CD14-positive monocyte (primary cell): ENCODE measurements around the gene DRAP1. TPM values are rescaled to one million over a fixed set of nuclear protein-coding genes. Genes with fewer than 3 reads are reported as not detected.

ENCODE experiments used
- DNase-seq, 3 donors: peaks; one replicate each; pipeline ENCODE4 v3.0.0-alpha.2; 2011 to 2022
- H2AFZ ChIP-seq: 2 replicates; pipeline ENCODE4 v1.6.0; 2012; ENCODE audit warnings: mild to moderate bottlenecking, low read depth, low read length, inconsistent platforms; ENCODE audit not compliant: insufficient read depth, poor library complexity, severe bottlenecking
- H3K27ac ChIP-seq, 2 donors: 1 replicate in 1 of 2; 2 replicates in 1 of 2; pipeline ENCODE4 v1.5.1; 2012 to 2013; ENCODE audit warnings: low read length in 2 of 2, control low read depth in 1 of 2, inconsistent platforms in 1 of 2, low read depth in 1 of 2, mild to moderate bottlenecking in 1 of 2
- H3K27me3 ChIP-seq, 2 donors: one replicate each; pipeline versions ENCODE4 v1.6.0 to v1.6.1; 2011 to 2013; ENCODE audit warnings: low read length in 2 of 2; ENCODE audit not compliant: control insufficient read depth in 2 of 2, insufficient read depth in 2 of 2
- H3K36me3 ChIP-seq, 2 donors: replicated peaks in 1 of 2; 1 replicate in 1 of 2; 2 replicates in 1 of 2; pipeline versions ENCODE4 v1.5.1 to v1.6.1; 2012 to 2013; ENCODE audit warnings: low read length in 2 of 2, control low read depth in 1 of 2, inconsistent platforms in 1 of 2, mild to moderate bottlenecking in 1 of 2; ENCODE audit not compliant: insufficient read depth in 2 of 2, control insufficient read depth in 1 of 2
- H3K4me1 ChIP-seq, 2 donors: 1 replicate in 1 of 2; 2 replicates in 1 of 2; pipeline versions ENCODE4 v1.5.1 to v1.6.1; 2012 to 2013; ENCODE audit warnings: low read length in 2 of 2, control low read depth in 1 of 2, inconsistent platforms in 1 of 2, mild to moderate bottlenecking in 1 of 2, moderate library complexity in 1 of 2; ENCODE audit not compliant: insufficient read depth in 2 of 2, control insufficient read depth in 1 of 2
- H3K4me2 ChIP-seq: replicated peaks from 2 replicates; pipeline ENCODE3; 2012; ENCODE audit warnings: low read length, moderate library complexity, mild to moderate bottlenecking; ENCODE audit not compliant: poor library complexity, severe bottlenecking; ENCODE audit errors: extremely low read depth
- H3K4me3 ChIP-seq, 3 experiments: fragments of 200-600 bp in 1 of 3; sonication (generic) in 1 of 3; replicated peaks in 1 of 3; 1 replicate in 2 of 3; 2 replicates in 1 of 3; pipeline ENCODE4 v1.5.1; 2011 to 2013; ENCODE audit warnings: low read length in 3 of 3, mild to moderate bottlenecking in 3 of 3, control low read depth in 2 of 3, low read depth in 2 of 3, inconsistent platforms in 1 of 3, moderate library complexity in 1 of 3
- H3K79me2 ChIP-seq: 2 replicates; pipeline ENCODE4 v1.6.0; 2012; ENCODE audit warnings: mild to moderate bottlenecking, control low read depth, inconsistent platforms, low read length, moderate library complexity; ENCODE audit not compliant: insufficient read depth
- H3K9ac ChIP-seq: 2 replicates; pipeline ENCODE4 v1.6.0; 2017; ENCODE audit warnings: low read length, mild to moderate bottlenecking; ENCODE audit not compliant: insufficient read depth, poor library complexity, severe bottlenecking
- H3K9me3 ChIP-seq, 2 donors: replicated peaks in 1 of 2; 1 replicate in 1 of 2; 2 replicates in 1 of 2; pipeline versions ENCODE4 v1.5.1 to v1.6.1; 2012 to 2013; ENCODE audit warnings: low read length in 2 of 2, control low read depth in 1 of 2; ENCODE audit not compliant: control insufficient read depth in 1 of 2, insufficient read depth in 1 of 2
- H4K20me1 ChIP-seq: 2 replicates; pipeline ENCODE4 v1.6.0; 2012; ENCODE audit warnings: mild to moderate bottlenecking, low read length, control low read depth, moderate library complexity; ENCODE audit not compliant: insufficient read depth
- H3K27ac Mint-ChIP-seq, 7 donors: one replicate each; pipeline ENCODE4 v1.8.0; 2020; ENCODE audit warnings: mild to moderate bottlenecking in 7 of 7, mixed read lengths in 7 of 7, moderate library complexity in 6 of 7, inconsistent platforms in 2 of 7
- H3K27me3 Mint-ChIP-seq, 3 donors: one replicate each; pipeline ENCODE4 v1.8.0; 2021 to 2022; ENCODE audit warnings: low read depth in 3 of 3, mild to moderate bottlenecking in 3 of 3, mixed read lengths in 3 of 3, moderate library complexity in 3 of 3, inconsistent platforms in 1 of 3
- H3K36me3 Mint-ChIP-seq, 2 donors: one replicate each; pipeline ENCODE4 v1.8.0; 2020; ENCODE audit warnings: mixed read lengths in 2 of 2, inconsistent platforms in 1 of 2, mild to moderate bottlenecking in 1 of 2
- H3K4me1 Mint-ChIP-seq: one replicate; pipeline ENCODE4 v1.8.0; 2020; ENCODE audit warnings: mild to moderate bottlenecking, mixed read lengths
- H3K4me3 Mint-ChIP-seq, 2 donors: one replicate each; pipeline ENCODE4 v1.8.0; 2020; ENCODE audit warnings: mild to moderate bottlenecking in 2 of 2, mixed read lengths in 2 of 2, moderate library complexity in 1 of 2
- H3K9me3 Mint-ChIP-seq, 7 donors: one replicate each; pipeline ENCODE4 v1.8.0; 2020 to 2022; ENCODE audit warnings: mixed read lengths in 7 of 7, mild to moderate bottlenecking in 6 of 7, moderate library complexity in 6 of 7, inconsistent platforms in 2 of 7
- WGBS: methylation state at CpG from one replicate; pipeline ENCODE4 v1.1.5; 2013; ENCODE audit warnings: missing lambda C conversion rate; ENCODE audit not compliant: insufficient coverage; 5-methylcytosine and 5-hydroxymethylcytosine counted together
- intact Hi-C, 2 donors: fragments of 100-400 bp; cut with micrococcal nuclease; formaldehyde crosslinking; loops; one replicate each; pipeline versions ENCODE4 v1.15.0 to v1.15.1; 2023
- polyA plus RNA-seq, 3 donors: library from polyadenylated mRNA; depleted of rRNA in 1 of 3; unstranded in 2 of 3; stranded (reverse) in 1 of 3; fragments of 300-500 nt in 2 of 3; fragments of >200 nt in 1 of 3; fragmentation: Illumina TruSeq in 2 of 3; gene quantifications; 1 replicate in 2 of 3; 2 replicates in 1 of 3; pipeline ENCODE4 v1.2.3, GENCODE V29; 2012 to 2021
- TF ChIP-seq, protein P1 (sequence below): fragments of 200-600 bp; IDR thresholded peaks from one replicate; pipeline ENCODE4 v1.8.0; 2022; ENCODE audit warnings: antibody characterized with exemption, mild to moderate bottlenecking

The DRAP1 gene
- polyA plus RNA-seq, 3 donors: 68.3 to 97.2 (median 72.1) TPM

DNA sequence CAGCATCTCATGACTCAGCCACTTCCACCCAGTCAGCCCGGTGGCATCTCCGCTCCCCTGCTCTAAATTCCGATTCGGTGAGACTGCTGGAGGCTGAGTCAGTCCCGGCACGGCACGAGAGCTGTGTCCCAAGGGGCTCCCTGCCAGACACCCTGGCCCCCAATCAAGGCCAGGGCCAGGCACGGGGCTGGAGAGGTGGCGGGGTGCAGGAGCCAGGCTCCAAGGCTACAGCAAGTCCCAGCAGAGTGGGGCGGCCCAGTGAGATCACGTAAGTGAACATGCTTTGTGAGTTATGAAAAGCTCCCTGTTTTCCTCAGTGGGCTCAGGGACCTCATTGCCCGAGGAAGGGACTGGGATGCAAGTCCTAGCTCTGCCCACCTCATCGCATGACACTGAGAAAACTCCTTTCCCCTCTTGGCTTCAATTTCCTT lies 3.4 kb upstream of the DRAP1 start:
- Histone ChIP-seq H3K36me3 (no peaks in the 10 kb centered on the region), H3K4me1 (peaks cover 63 to 69% of the 10 kb centered on the region in 2 donors), H3K79me2 (peaks cover 36% of the 10 kb centered on the region), H3K27ac (peak overlapping the region; percentile 48 to 85), H3K4me2 (peak overlapping the region; percentile 68), H2AFZ (no peak overlapping the region), H4K20me1 (peaks cover 10% of the 10 kb centered on the region), H3K27me3 (no peaks in the 10 kb centered on the region), H3K9ac (peak overlapping the region; percentile 24), H3K9me3 (no peaks in the 10 kb centered on the region), H3K4me3 (peak overlapping the region in 1 of 3 experiments; percentile 44)
- peaks cover 6 to 8% of the 10 kb centered on the region in 2 donors for H3K36me3 Mint-ChIP-seq
- DNase-seq: peak; percentile 86 to 96 (median 92)
- no peaks in the 10 kb centered on the region for H3K9me3 Mint-ChIP-seq
- TF ChIP-seq, protein P1, sequence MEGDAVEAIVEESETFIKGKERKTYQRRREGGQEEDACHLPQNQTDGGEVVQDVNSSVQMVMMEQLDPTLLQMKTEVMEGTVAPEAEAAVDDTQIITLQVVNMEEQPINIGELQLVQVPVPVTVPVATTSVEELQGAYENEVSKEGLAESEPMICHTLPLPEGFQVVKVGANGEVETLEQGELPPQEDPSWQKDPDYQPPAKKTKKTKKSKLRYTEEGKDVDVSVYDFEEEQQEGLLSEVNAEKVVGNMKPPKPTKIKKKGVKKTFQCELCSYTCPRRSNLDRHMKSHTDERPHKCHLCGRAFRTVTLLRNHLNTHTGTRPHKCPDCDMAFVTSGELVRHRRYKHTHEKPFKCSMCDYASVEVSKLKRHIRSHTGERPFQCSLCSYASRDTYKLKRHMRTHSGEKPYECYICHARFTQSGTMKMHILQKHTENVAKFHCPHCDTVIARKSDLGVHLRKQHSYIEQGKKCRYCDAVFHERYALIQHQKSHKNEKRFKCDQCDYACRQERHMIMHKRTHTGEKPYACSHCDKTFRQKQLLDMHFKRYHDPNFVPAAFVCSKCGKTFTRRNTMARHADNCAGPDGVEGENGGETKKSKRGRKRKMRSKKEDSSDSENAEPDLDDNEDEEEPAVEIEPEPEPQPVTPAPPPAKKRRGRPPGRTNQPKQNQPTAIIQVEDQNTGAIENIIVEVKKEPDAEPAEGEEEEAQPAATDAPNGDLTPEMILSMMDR: no peak
- H3K27me3 Mint-ChIP-seq: peaks cover 0 to 2% (median 0%) of the 10 kb centered on the region in 3 donors
- peak overlapping the region in 1 of 2 donors; percentile 72 for H3K4me3 Mint-ChIP-seq
- intact Hi-C loops: loop anchor here in 1 of 2 donors (1.0 kb wide), 1 partner anchor 14 kb away; no protein-coding TSS in a partner anchor
- WGBS: 16% methylated on average over 11 of the region's 13 CpGs
- peak overlapping the region in 4 of 7 donors; percentile 19 to 84 (median 80) for H3K27ac Mint-ChIP-seq
- H3K4me1 Mint-ChIP-seq: peaks cover 59% of the 10 kb centered on the region

DNA sequence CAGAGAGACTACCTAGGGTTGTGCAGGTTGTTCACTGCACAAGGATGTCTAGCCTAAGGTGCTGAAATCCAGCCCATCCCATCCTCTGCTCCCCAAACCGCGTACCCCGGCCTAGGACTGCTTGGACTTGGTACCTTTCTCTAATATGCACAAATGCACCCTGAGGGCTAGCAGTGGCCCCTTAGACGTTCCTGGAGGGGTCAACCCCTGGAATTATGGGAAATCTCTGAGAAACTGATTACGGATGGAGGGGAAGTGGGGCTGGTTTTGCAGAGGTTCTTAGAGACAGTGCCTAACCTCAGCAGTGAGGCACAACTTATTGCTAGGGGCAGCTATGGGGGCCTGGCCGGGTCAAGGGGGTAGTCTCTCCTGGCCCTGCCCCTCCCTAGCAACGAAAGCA lies 2.8 kb upstream of the DRAP1 start:
- peaks cover 64 to 71% of the 10 kb centered on the region in 2 donors for H3K4me1 ChIP-seq

More for the DNA sequence above, 2.8 kb upstream of the DRAP1 start:
- Histone ChIP-seq H3K9ac (peak overlapping the region; percentile 24), H3K79me2 (peaks cover 38% of the 10 kb centered on the region), H3K4me3 (peak overlapping the region in 1 of 3 experiments; percentile 44), H3K27me3 (no peaks in the 10 kb centered on the region), H4K20me1 (peaks cover 10% of the 10 kb centered on the region), H3K27ac (peak overlapping the region; percentile 3 to 85), H3K36me3 (peaks cover 0 to 2% of the 10 kb centered on the region in 2 donors), H2AFZ (no peak overlapping the region), H3K9me3 (no peaks in the 10 kb centered on the region), H3K4me2 (peak overlapping the region; percentile 68)
- Mint-ChIP-seq H3K27me3 (peaks cover 0 to 2% (median 0%) of the 10 kb centered on the region in 3 donors), H3K4me1 (peaks cover 60% of the 10 kb centered on the region), H3K4me3 (peak overlapping the region in 1 of 2 donors; percentile 30), H3K27ac (peak overlapping the region in 3 of 7 donors; percentile 19 to 83 (median 78)), H3K36me3 (peaks cover 8% of the 10 kb centered on the region in 2 donors), H3K9me3 (no peaks in the 10 kb centered on the region)
- WGBS: 56% methylated on average over 2 of the region's 7 CpGs
- TF ChIP-seq, protein P1: no peak
- DNase-seq: no peak
- intact Hi-C loops: loop anchor here in 1 of 2 donors (1.0 kb wide), 1 partner anchor 14 kb away; no protein-coding TSS in a partner anchor
